GM19452 (cell line): ENCODE results near the gene RASL12.
A peak's percentile ranks its signal among the peaks of the same experiment; 100 is the strongest.
"Not testable (repeated sequence)": the region's sequence is repeated elsewhere in the genome, so short reads cannot be mapped to it uniquely, and the experiment has no call there.

Experiments used
- ATAC-seq: cut with Tn5 transposase; IDR thresholded peaks from one replicate; pipeline ENCODE4 v1.9.1; 2021; ENCODE audit not compliant: unreplicated experiment

RASL12 gene

GRCh38 chr15:65032801-65033537 is 34.8 kb downstream of the RASL12 start:
- no peak for ATAC-seq

- no peak for ATAC-seq
These were observed 38.0 kb downstream of the RASL12 start for GRCh38 chr15:65029736-65030208.

- peak; percentile 55 for ATAC-seq
These were observed 38.7 kb downstream of the RASL12 start, which contains the start of gene MTFMT for GRCh38 chr15:65028921-65029735. MTFMT (minus strand) TSS chr15:65029639; CDS start chr15:65029613, 26 bp downstream.

GRCh38 chr15:65028338-65028737 is 39.5 kb downstream of the RASL12 start:
- ATAC-seq, result no peak

GRCh38 chr15:65027593-65027992 is 40.2 kb downstream of the RASL12 start:
- no peak for ATAC-seq

- ATAC-seq, result no peak
These were observed 41.0 kb downstream of the RASL12 start for GRCh38 chr15:65026756-65027155.

- ATAC-seq, result no peak
These were observed 46.3 kb downstream of the RASL12 start for GRCh38 chr15:65021488-65021887.

- ATAC-seq, result no peak
These were observed 47.4 kb downstream of the RASL12 start for GRCh38 chr15:65020419-65020818.

- ATAC-seq, result not testable (repeated sequence)
These were observed 56.6 kb downstream of the RASL12 start for GRCh38 chr15:65011198-65011597.

- no peak for ATAC-seq
These were observed 58.8 kb downstream of the RASL12 start for GRCh38 chr15:65008983-65009382.

- ATAC-seq, result no peak
These were observed 60.9 kb downstream of the RASL12 start for GRCh38 chr15:65006876-65007275.

GRCh38 chr15:65004993-65005392 is 62.8 kb downstream of the RASL12 start:
- ATAC-seq, result no peak
